HEK293 (cell line): Measurements from ENCODE around the gene STAC.

Source experiments
- BCL11A ChIP-seq: fragments of 450-650 bp; formaldehyde crosslinking; IDR thresholded peaks from 2 replicates; pipeline ENCODE4 v1.5.1; 2016; ENCODE audit warnings: low read depth, missing biosample characterization, missing genetic modification characterization
- ZNF239 ChIP-seq: fragments of 450-650 bp; formaldehyde crosslinking; IDR thresholded peaks from 2 replicates; pipeline ENCODE4 v1.5.1; 2016; ENCODE audit warnings: missing biosample characterization, missing genetic modification characterization
- TF ChIP-seq, protein P1 (sequence below): fragments of 450-650 bp; formaldehyde crosslinking; IDR thresholded peaks from 2 replicates; pipeline ENCODE4 v1.5.1; 2016; ENCODE audit warnings: missing biosample characterization, missing genetic modification characterization

GRCh38 chr3:36505393-36505792 is 125.1 kb downstream of the STAC start:
- no peak for TF ChIP-seq BCL11A (tag by site-specific recombination)
- TF ChIP-seq ZNF239, result no peak
- TF ChIP-seq, protein P1, sequence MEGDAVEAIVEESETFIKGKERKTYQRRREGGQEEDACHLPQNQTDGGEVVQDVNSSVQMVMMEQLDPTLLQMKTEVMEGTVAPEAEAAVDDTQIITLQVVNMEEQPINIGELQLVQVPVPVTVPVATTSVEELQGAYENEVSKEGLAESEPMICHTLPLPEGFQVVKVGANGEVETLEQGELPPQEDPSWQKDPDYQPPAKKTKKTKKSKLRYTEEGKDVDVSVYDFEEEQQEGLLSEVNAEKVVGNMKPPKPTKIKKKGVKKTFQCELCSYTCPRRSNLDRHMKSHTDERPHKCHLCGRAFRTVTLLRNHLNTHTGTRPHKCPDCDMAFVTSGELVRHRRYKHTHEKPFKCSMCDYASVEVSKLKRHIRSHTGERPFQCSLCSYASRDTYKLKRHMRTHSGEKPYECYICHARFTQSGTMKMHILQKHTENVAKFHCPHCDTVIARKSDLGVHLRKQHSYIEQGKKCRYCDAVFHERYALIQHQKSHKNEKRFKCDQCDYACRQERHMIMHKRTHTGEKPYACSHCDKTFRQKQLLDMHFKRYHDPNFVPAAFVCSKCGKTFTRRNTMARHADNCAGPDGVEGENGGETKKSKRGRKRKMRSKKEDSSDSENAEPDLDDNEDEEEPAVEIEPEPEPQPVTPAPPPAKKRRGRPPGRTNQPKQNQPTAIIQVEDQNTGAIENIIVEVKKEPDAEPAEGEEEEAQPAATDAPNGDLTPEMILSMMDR (tag by site-specific recombination), result no peak
